Activated CD4-positive, CD25-positive, alpha-beta regulatory T cell treated with anti-CD3 and anti-CD28 coated beads, Interleukin-2, amount 50 U/mL, for 24 hours (primary cell): ENCODE data around the gene TLR9.

Experiments used
- ATAC-seq, 2 donors: fragments of 150-1000 bp; cut with Tn5 transposase; one replicate each; pipeline ENCODE4 v1.10.0; 2021; ENCODE audit warnings: mild to moderate bottlenecking in 1 of 2, moderate library complexity in 1 of 2

Gene TLR9

GRCh38 chr3:52171514-52172261 lies 53.8 kb downstream of the TLR9 start:
- peak in 1 of 2 donors; percentile 30 for ATAC-seq
